Astrocyte of the cerebellum (primary cell): ENCODE results near the gene DCAKD.
A peak's percentile ranks its signal among the peaks of the same experiment; 100 is the strongest.

Experiments used
- DNase-seq: peaks from one replicate; pipeline ENCODE4 v3.0.0-alpha.2; 2011; ENCODE audit warnings: low read depth
- H3K4me3 ChIP-seq: 2 replicates; pipeline ENCODE4 v1.5.1; 2011; ENCODE audit warnings: mild to moderate bottlenecking, low read depth, low read length, moderate library complexity
- in situ Hi-C: cut with HindIII; loops from 2 replicates; pipeline ENCODE4 v1.10.0; 2017; ENCODE audit warnings: low sequenced_read_pairs
- TF ChIP-seq, protein P1 (sequence below): IDR thresholded peaks from 2 replicates; pipeline ENCODE4 v1.5.1; 2012; ENCODE audit warnings: low read length, low read depth, moderate library complexity, mild to moderate bottlenecking; ENCODE audit errors: missing control alignments

Gene DCAKD

DNA sequence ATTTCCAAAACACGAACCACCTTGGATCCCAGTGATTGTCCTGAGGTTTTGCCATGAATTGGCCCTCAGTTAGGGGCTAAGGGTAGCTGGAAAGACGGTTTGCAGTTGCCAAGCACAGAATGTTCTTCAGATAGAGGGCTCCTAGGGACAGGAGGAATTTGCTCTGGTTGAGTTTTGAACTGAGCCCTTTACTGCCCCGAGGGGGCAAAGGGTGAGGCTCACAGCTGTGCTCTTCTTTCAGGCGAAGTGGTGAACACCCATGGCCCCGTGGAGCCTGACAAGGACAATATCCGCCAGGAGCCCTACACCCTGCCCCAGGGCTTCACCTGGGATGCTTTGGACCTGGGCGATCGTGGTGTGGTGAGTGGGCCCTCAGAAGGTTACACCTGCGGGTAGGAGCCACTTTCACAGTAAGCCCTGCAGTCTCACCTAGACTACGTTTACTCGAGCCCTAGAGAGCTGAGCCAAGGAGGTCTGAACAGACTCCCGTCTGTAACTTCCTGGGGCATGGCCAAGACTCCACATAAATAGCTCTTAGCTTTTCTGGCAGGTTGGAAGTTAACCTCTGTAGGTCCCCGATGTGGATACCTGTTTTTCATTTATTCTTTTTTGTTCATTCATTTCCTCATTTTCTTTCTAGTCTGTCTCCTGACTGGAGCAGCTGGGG is 42.1 kb upstream of the DCAKD start:
- H3K4me3 ChIP-seq: no peak overlapping the region
- no peak for DNase-seq
- TF ChIP-seq, protein P1, sequence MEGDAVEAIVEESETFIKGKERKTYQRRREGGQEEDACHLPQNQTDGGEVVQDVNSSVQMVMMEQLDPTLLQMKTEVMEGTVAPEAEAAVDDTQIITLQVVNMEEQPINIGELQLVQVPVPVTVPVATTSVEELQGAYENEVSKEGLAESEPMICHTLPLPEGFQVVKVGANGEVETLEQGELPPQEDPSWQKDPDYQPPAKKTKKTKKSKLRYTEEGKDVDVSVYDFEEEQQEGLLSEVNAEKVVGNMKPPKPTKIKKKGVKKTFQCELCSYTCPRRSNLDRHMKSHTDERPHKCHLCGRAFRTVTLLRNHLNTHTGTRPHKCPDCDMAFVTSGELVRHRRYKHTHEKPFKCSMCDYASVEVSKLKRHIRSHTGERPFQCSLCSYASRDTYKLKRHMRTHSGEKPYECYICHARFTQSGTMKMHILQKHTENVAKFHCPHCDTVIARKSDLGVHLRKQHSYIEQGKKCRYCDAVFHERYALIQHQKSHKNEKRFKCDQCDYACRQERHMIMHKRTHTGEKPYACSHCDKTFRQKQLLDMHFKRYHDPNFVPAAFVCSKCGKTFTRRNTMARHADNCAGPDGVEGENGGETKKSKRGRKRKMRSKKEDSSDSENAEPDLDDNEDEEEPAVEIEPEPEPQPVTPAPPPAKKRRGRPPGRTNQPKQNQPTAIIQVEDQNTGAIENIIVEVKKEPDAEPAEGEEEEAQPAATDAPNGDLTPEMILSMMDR: no peak
- in situ Hi-C loops: no loop called here

DNA sequence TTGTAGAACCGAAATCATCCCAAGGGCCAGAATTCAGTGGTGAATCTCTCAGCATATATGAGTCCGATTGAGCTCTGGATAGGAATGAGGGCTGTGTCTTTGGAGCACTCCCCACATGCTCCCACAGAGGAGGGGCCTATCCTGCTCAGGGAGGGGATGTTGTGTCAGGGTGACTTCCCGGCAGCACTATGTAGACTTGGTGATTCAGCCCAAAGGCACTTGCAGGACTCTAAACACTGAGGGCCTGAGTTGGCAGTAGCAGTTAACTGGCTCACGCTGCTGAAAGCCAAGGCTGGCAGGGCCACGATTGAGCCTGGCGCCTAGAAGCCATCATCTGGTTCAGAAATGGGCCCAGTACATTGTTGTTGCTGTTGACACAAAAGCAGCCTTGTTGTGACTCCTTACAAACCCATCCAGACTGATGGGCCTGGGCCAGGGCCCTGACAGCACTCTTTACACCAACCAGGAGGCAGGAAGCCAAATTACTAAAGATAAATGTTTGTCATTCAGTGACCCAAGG is 41.5 kb upstream of the DCAKD start:
- H3K4me3 ChIP-seq: no peak overlapping the region
- in situ Hi-C loops: no loop called here
- DNase-seq: peak; percentile 96

DNA sequence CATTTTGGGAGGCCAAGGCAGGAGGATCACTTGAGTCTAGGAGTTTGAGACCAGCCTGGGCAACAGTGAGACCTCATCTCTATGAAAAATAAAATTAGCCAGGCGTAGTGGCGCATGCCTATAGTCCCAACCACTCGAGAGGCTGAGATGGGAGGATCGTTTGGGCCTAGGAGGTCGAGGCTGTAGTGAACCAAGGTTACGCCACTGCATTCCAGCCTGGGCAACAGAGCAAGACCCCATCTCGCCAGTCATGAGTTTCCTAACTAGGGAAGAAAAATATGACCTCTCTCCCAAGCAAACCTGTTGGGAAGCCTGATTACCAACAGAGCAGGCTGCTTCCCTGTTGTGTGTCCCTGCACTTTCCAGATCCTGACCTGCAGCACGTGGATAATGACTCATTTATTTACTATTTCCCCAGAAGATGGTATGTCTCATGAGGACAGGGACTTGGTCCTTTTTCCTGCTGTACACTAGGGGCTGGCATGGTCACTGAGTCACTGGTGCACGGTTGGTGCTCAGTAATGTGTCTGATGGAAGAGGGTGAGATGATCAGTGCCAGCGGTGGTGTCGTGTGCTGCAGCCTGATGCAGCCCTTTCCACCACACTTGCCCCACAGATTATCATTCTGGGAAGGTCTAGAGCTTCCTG is 40.5 kb upstream of the DCAKD start:
- no peak for DNase-seq
- in situ Hi-C loops: no loop called here
- no peak overlapping the region for H3K4me3 ChIP-seq
- TF ChIP-seq, protein P1: no peak

More for the DNA sequence above, 41.5 kb upstream of the DCAKD start:
- TF ChIP-seq, protein P1: no peak

DNA sequence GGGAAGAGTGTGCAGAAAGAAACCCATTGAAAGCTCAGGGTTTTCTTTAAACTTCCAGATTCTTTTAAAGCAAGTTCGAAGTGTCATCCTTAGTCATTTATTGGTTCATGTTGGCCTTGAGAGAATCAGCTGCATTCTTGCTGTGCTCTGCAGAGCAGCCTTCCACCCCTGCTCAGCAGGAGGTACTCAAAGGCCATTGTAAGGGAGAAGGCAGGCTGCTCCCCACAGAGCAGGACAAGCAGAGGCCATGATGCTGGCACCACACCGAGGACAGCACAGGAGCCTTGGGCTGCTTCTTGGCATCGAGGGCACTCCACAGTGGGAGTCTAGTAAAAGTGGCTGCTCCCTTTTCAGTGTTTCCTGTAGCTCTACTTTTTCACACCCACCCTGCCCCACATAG is 39.3 kb upstream of the DCAKD start:
- TF ChIP-seq, protein P1: no peak
- DNase-seq: no peak
- no peak overlapping the region for H3K4me3 ChIP-seq
- in situ Hi-C loops: no loop called here

DNA sequence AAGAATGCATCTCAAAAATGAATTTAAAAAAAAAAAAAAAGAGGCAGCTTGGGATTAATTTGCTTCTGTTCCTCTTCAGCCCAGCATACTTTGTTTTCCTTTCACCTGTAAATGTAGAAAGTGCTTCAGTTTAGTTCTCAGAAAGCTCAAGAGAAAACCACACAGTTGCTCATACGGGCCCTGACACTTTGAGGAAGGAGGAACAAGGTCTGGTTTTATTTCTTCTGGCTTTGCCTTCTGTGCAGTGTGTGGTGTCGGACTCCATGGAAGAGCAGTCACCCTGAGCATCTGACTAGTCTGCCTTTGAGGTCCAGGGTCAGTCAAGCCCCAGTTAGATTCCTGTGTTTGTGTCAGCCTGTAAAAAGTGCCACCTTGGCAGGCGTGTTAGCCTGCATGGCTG is 37.3 kb upstream of the DCAKD start:
- TF ChIP-seq, protein P1: no peak
- in situ Hi-C loops: no loop called here
- H3K4me3 ChIP-seq: no peak overlapping the region

DNA sequence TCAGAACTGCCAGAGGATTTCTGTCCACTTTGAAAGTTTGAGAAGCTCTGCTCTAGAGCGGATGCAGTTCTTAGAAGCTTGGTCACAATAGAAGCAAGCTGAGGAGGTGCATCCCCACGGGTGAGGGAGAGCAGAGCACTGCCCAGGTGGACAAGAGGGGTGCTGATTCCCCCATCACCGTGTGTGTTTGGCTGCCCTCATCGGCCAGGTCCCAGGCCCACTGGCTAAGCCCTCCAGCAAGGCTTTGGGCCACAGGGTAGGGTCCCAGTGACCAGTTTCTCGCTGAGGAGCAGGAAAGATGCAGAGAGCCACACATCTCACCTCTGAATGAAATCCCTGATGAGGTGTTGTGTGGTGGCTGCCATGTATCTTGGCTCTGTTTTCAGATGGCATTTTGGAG is 36.5 kb upstream of the DCAKD start:
- TF ChIP-seq, protein P1: no peak
- DNase-seq: no peak
- in situ Hi-C loops: no loop called here
- no peak overlapping the region for H3K4me3 ChIP-seq

More for the DNA sequence above, 37.3 kb upstream of the DCAKD start:
- DNase-seq: no peak
